H1 (cell line): ENCODE measurements around the gene CAMTA1. TPM values are rescaled to one million over a fixed set of nuclear protein-coding genes. Genes with fewer than 3 reads are reported as not detected.
A peak's percentile ranks its signal among the peaks of the same experiment; 100 is the strongest.

Experiments used
- CTCF ChIA-PET: fragments of 300-600 bp; sonication (Branson Sonifier 250); formaldehyde crosslinking; loops from one replicate; lab custom pipeline; 2021; ENCODE audit not compliant: partially characterized antibody; lab: Charles Lee
- POLR2A ChIA-PET: fragments of 300-600 bp; sonication (Branson Sonifier 250); formaldehyde crosslinking; loops from one replicate; lab custom pipeline; 2021; ENCODE audit warnings: inconsistent platforms; ENCODE audit not compliant: partially characterized antibody; lab: Charles Lee
- DNase-seq, 2 experiments: peaks; one replicate each; pipeline versions ENCODE4 v3.0.0 to v3.0.0-alpha.2; 2010 to 2022; ENCODE audit warnings: low spot score in 2 of 2, low read depth in 1 of 2, mixed read lengths in 1 of 2
- FAIRE-seq: peaks from 2 replicates; lab custom pipeline; 2011; peaks lifted over from hg19 to GRCh38; lab: Jason Lieb, UNC
- H2AFZ ChIP-seq: 2 replicates; pipeline ENCODE4 v1.8.1; 2012; ENCODE audit warnings: low read length, inconsistent platforms
- H2AK5ac ChIP-seq: 2 replicates; pipeline ENCODE4 v1.6.1; 2013; ENCODE audit warnings: low read depth, low read length
- H2BK120ac ChIP-seq: replicated peaks from 2 replicates; pipeline ENCODE3; 2013; ENCODE audit warnings: low read depth, low read length, inconsistent platforms
- H2BK12ac ChIP-seq: 2 replicates; pipeline ENCODE4 v1.6.1; 2013; ENCODE audit warnings: low read depth, low read length
- H2BK15ac ChIP-seq: 2 replicates; pipeline ENCODE4 v1.6.1; 2013; ENCODE audit warnings: low read length
- H2BK20ac ChIP-seq: 2 replicates; pipeline ENCODE4 v1.6.1; 2013; ENCODE audit warnings: low read length
- H2BK5ac ChIP-seq: 2 replicates; pipeline ENCODE4 v1.6.1; 2013; ENCODE audit warnings: low read depth, low read length
- H3K14ac ChIP-seq: 2 replicates; pipeline ENCODE4 v1.6.1; 2013; ENCODE audit warnings: inconsistent platforms; ENCODE audit not compliant: insufficient read length
- H3K18ac ChIP-seq: 2 replicates; pipeline ENCODE4 v1.6.1; 2013; ENCODE audit warnings: low read length; ENCODE audit errors: extremely low read depth
- H3K23ac ChIP-seq: 2 replicates; pipeline ENCODE4 v1.6.1; 2013; ENCODE audit warnings: inconsistent platforms; ENCODE audit not compliant: insufficient read length
- H3K23me2 ChIP-seq: 2 replicates; pipeline ENCODE4 v1.6.1; 2013; ENCODE audit warnings: low read depth, low read length
- H3K27ac ChIP-seq: 2 replicates; pipeline ENCODE4 v1.6.1; 2011; ENCODE audit warnings: low read depth, low read length, inconsistent platforms
- H3K27me3 ChIP-seq, 4 experiments: replicated peaks in 1 of 4; 1 replicate in 1 of 4; 2 replicates in 3 of 4; pipeline versions ENCODE4 v1.6.1 to v1.8.1; 2011 to 2013; ENCODE audit warnings: low read length in 3 of 4, mild to moderate bottlenecking in 3 of 4, inconsistent platforms in 2 of 4, mixed read lengths in 2 of 4, moderate library complexity in 1 of 4; ENCODE audit not compliant: control insufficient read depth in 3 of 4, insufficient read depth in 3 of 4; ENCODE audit errors: extremely low read depth in 1 of 4
- H3K36me3 ChIP-seq, 4 experiments: 2 replicates each; pipeline versions ENCODE4 v1.6.1 to v1.8.1; 2011 to 2013; ENCODE audit warnings: mild to moderate bottlenecking in 4 of 4, low read length in 3 of 4, moderate library complexity in 2 of 4, control low read depth in 1 of 4, inconsistent platforms in 1 of 4; ENCODE audit not compliant: insufficient read depth in 4 of 4, control insufficient read depth in 2 of 4
- H3K4ac ChIP-seq: replicated peaks from 2 replicates; pipeline ENCODE3; 2013; ENCODE audit warnings: low read length, low read depth, mixed read lengths, inconsistent platforms; ENCODE audit not compliant: insufficient read length
- H3K4me1 ChIP-seq, 4 experiments: replicated peaks in 1 of 4; 1 replicate in 1 of 4; 2 replicates in 3 of 4; pipeline versions ENCODE4 v1.6.1 to v1.8.1; 2011 to 2013; ENCODE audit warnings: low read length in 3 of 4, inconsistent platforms in 2 of 4, mixed read lengths in 1 of 4; ENCODE audit not compliant: insufficient read depth in 4 of 4, control insufficient read depth in 3 of 4
- H3K4me2 ChIP-seq, 2 experiments: 2 replicates each; pipeline versions ENCODE4 v1.6.1 to v1.8.1; 2011 to 2013; ENCODE audit warnings: low read depth in 2 of 2, low read length in 2 of 2, control low read depth in 1 of 2, inconsistent platforms in 1 of 2, mild to moderate bottlenecking in 1 of 2; ENCODE audit not compliant: insufficient read depth in 1 of 2
- H3K4me3 ChIP-seq, 4 experiments: fragments of 200-600, 300-600 bp in 1 of 4; sonication (generic), shearing (Covaris generic), sonication (Bioruptor Twin) in 1 of 4; 2 replicates each; pipeline versions ENCODE4 v1.5.1 to v1.8.1; 2011 to 2016; ENCODE audit warnings: low read length in 4 of 4, low read depth in 3 of 4, control low read depth in 2 of 4, inconsistent platforms in 2 of 4, mild to moderate bottlenecking in 2 of 4, mixed read lengths in 1 of 4, moderate library complexity in 1 of 4; ENCODE audit not compliant: insufficient read depth in 2 of 4; ENCODE audit errors: extremely low read depth in 1 of 4
- H3K56ac ChIP-seq: replicated peaks from 2 replicates; pipeline ENCODE3; 2013; ENCODE audit warnings: low read depth, mild to moderate bottlenecking, mixed read lengths, low read length, inconsistent platforms; ENCODE audit not compliant: insufficient read length
- H3K79me1 ChIP-seq: 2 replicates; pipeline ENCODE4 v1.6.1; 2013; ENCODE audit warnings: low read depth, low read length, control low read depth
- H3K79me2 ChIP-seq, 2 experiments: 2 replicates each; pipeline versions ENCODE4 v1.6.1 to v1.8.1; 2012 to 2013; ENCODE audit warnings: low read length in 2 of 2, mild to moderate bottlenecking in 2 of 2, inconsistent platforms in 1 of 2; ENCODE audit not compliant: insufficient read depth in 2 of 2, control insufficient read depth in 1 of 2
- H3K9ac ChIP-seq, 4 experiments: replicated peaks in 1 of 4; 1 replicate in 1 of 4; 2 replicates in 3 of 4; pipeline versions ENCODE4 v1.6.1 to v1.8.1; 2011 to 2013; ENCODE audit warnings: low read depth in 3 of 4, low read length in 3 of 4, control low read depth in 2 of 4, mild to moderate bottlenecking in 2 of 4, moderate library complexity in 2 of 4, inconsistent platforms in 1 of 4; ENCODE audit errors: extremely low read depth in 1 of 4
- H3K9me3 ChIP-seq, 2 experiments: 2 replicates each; pipeline versions ENCODE4 v1.6.1 to v1.8.1; 2012 to 2013; ENCODE audit warnings: mild to moderate bottlenecking in 2 of 2, moderate library complexity in 2 of 2, control low read depth in 1 of 2, inconsistent platforms in 1 of 2, low read depth in 1 of 2, low read length in 1 of 2, mixed read lengths in 1 of 2; ENCODE audit not compliant: insufficient read depth in 2 of 2
- H4K20me1 ChIP-seq, 2 experiments: replicated peaks in 1 of 2; 2 replicates each; pipeline versions ENCODE3 to v1.8.1; 2011 to 2013; ENCODE audit warnings: inconsistent platforms in 2 of 2, low read length in 2 of 2, mild to moderate bottlenecking in 1 of 2; ENCODE audit not compliant: insufficient read depth in 2 of 2, control insufficient read depth in 1 of 2
- H4K5ac ChIP-seq: 2 replicates; pipeline ENCODE4 v1.6.1; 2013; ENCODE audit warnings: low read length, low read depth, mixed read lengths, inconsistent platforms; ENCODE audit not compliant: insufficient read length
- H4K8ac ChIP-seq: 2 replicates; pipeline ENCODE4 v1.8.0; 2013; ENCODE audit warnings: mild to moderate bottlenecking, moderate library complexity, low read length, inconsistent platforms; ENCODE audit not compliant: insufficient read depth; ENCODE audit errors: extremely low read depth
- H4K91ac ChIP-seq: replicated peaks from 2 replicates; pipeline ENCODE3; 2013; ENCODE audit warnings: low read length, mixed read lengths, inconsistent platforms; ENCODE audit not compliant: insufficient read length
- ASH2L ChIP-seq: fragments of 200-600, 300-600 bp; sonication (generic); IDR thresholded peaks from one replicate; pipeline ENCODE4 v1.7.1; 2017; ENCODE audit warnings: low read length
- ATF2 ChIP-seq: IDR thresholded peaks from 2 replicates; pipeline ENCODE4 v1.6.1; 2012; ENCODE audit warnings: low read length, inconsistent platforms
- CREB1 ChIP-seq: IDR thresholded peaks from 2 replicates; pipeline ENCODE4 v1.6.1; 2012; ENCODE audit warnings: inconsistent platforms
- GTF2F1 ChIP-seq: IDR thresholded peaks from 2 replicates; pipeline ENCODE4 v1.6.1; 2012; ENCODE audit warnings: low read depth, low read length, improper control_type of control experiment, borderline replicate concordance
- JUND ChIP-seq: IDR thresholded peaks from 2 replicates; pipeline ENCODE4 v1.6.1; 2011; ENCODE audit warnings: mild to moderate bottlenecking, improper control_type of control experiment, low read length
- POLR2AphosphoS5 ChIP-seq: IDR thresholded peaks from 2 replicates; pipeline ENCODE4 v1.6.1; 2011; ENCODE audit warnings: low read depth, low read length
- RBBP5 ChIP-seq: IDR thresholded peaks from 2 replicates; pipeline ENCODE4 v1.7.1; 2012; ENCODE audit warnings: low read depth, mild to moderate bottlenecking, inconsistent platforms, low read length, moderate library complexity, borderline replicate concordance
- SP4 ChIP-seq: IDR thresholded peaks from 2 replicates; pipeline ENCODE4 v1.6.1; 2012; ENCODE audit warnings: low read length, inconsistent platforms
- TCF12 ChIP-seq: IDR thresholded peaks from 2 replicates; pipeline ENCODE4 v1.6.1; 2011; ENCODE audit warnings: low read depth, mild to moderate bottlenecking, low read length
- ZNF274 ChIP-seq: IDR thresholded peaks from 2 replicates; pipeline ENCODE4 v1.7.0; 2012; ENCODE audit warnings: low read length, borderline replicate concordance; ENCODE audit errors: extremely low read depth
- WGBS, 2 experiments: shearing (Covaris generic) in 1 of 2; methylation state at CpG; one replicate each; pipeline versions ENCODE4 v1.1.6 to v1.1.7; 2013 to 2015; ENCODE audit warnings: low lambda C conversion rate in 2 of 2, mixed read lengths in 2 of 2, inconsistent platforms in 1 of 2, low coverage in 1 of 2, missing lambda C conversion rate in 1 of 2; ENCODE audit not compliant: insufficient replicate concordance in 2 of 2, insufficient coverage in 1 of 2, insufficient read length in 1 of 2; ENCODE audit errors: extremely low coverage in 1 of 2, missing lambda C conversion rate in 1 of 2; 5-methylcytosine and 5-hydroxymethylcytosine counted together
- polyA plus RNA-seq, 7 experiments: library from polyadenylated mRNA; depleted of rRNA in 3 of 7; stranded (reverse) in 5 of 7; unstranded in 2 of 7; fragments of >200 nt in 5 of 7; fragments of 200-250 nt in 2 of 7; gene quantifications; 1 replicate in 5 of 7; 2 replicates in 1 of 7; 4 replicates in 1 of 7; pipeline versions ENCODE4 v1.2.1 to v1.2.3, GENCODE V29; 2011 to 2013; ENCODE audit warnings: missing spikeins in 2 of 7, mixed read lengths in 2 of 7
- total RNA-seq: library from RNA; stranded (reverse); fragmentation: NEBNext Ultra II Directional; extraction: Animal tissue kit (Norgen Biotek cat#: 25700); gene quantifications from 2 replicates; pipeline ENCODE4 v1.2.1, GENCODE V29; 2021
- TF ChIP-seq, protein P1 (sequence below): IDR thresholded peaks from 2 replicates; pipeline ENCODE4 v1.6.1; 2012; ENCODE audit warnings: inconsistent platforms

CAMTA1 gene
- total and polyA plus RNA-seq, 2 of the 8 experiments (the other 6 are each of a cell fraction or from before 2014, with no cell fraction given) = 65.0 to 119 TPM

GRCh38 chr1:7507285-7508019, 722.2 kb downstream of the CAMTA1 start:
- Histone ChIP-seq H3K27me3 (no peaks in the 10 kb centered on the region), H2BK5ac (no peak overlapping the region), H2BK15ac (no peak overlapping the region), H2BK20ac (no peak overlapping the region), H4K91ac (no peak overlapping the region), H3K56ac (no peak overlapping the region), H3K23ac (no peak overlapping the region), H3K9me3 (no peaks in the 10 kb centered on the region), H3K23me2 (peaks cover 8% of the 10 kb centered on the region; the same call in 1 of the 2 replicates), H3K36me3 (no peaks in the 10 kb centered on the region), H2BK12ac (peak overlapping the region; percentile 5; the same call in 1 of the 2 replicates), H3K14ac (no peak overlapping the region), H4K8ac (no peak overlapping the region), H3K27ac (no peak overlapping the region), H2BK120ac (no peak overlapping the region), H2AK5ac (0 out of 2 replicates have a peak overlapping the region, but pooled peaks have one; percentile 40), H2AFZ (no peak overlapping the region), H3K9ac (no peak overlapping the region), H4K20me1 (peaks cover 0 to 1% of the 10 kb centered on the region in 2 experiments), H4K5ac (no peak overlapping the region), H3K79me1 (no peaks in the 10 kb centered on the region), H3K4me2 (no peak overlapping the region), H3K4me1 (peaks cover 0 to 4% (median 0%) of the 10 kb centered on the region in 4 experiments; a peak in 1 of 7 replicates), H3K4me3 (no peak overlapping the region), H3K18ac (no peak overlapping the region), H3K4ac (no peak overlapping the region), H3K79me2 (no peaks in the 10 kb centered on the region)
- 91% methylated on average over 20 of the region's 21 CpGs; no CpG with 5 or more reads in 1 of the 2 experiments for WGBS, 2 experiments
- CTCF ChIA-PET = interaction anchor here (1.4 to 1.8 kb wide), 3 partner anchors 13 to 28 kb away, joined by 3 to 4 read pairs (median 3); no protein-coding TSS in a partner anchor
- FAIRE-seq = no peak
- DNase-seq = no peak
- POLR2A ChIA-PET = no interaction called here
- no peak for TF ChIP-seq POLR2AphosphoS5
- no peak for TF ChIP-seq SP4
- no peak for TF ChIP-seq TCF12
- TF ChIP-seq ATF2 = no peak
- no peak for TF ChIP-seq CREB1
- TF ChIP-seq, protein P1, sequence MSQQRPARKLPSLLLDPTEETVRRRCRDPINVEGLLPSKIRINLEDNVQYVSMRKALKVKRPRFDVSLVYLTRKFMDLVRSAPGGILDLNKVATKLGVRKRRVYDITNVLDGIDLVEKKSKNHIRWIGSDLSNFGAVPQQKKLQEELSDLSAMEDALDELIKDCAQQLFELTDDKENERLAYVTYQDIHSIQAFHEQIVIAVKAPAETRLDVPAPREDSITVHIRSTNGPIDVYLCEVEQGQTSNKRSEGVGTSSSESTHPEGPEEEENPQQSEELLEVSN = no peak
- TF ChIP-seq ASH2L = no peak
- no peak for TF ChIP-seq RBBP5
- no peak for TF ChIP-seq JUND
- no peak for TF ChIP-seq ZNF274
- TF ChIP-seq GTF2F1 = no peak
